Measurements from ENCODE around the gene SORD.

DNA sequence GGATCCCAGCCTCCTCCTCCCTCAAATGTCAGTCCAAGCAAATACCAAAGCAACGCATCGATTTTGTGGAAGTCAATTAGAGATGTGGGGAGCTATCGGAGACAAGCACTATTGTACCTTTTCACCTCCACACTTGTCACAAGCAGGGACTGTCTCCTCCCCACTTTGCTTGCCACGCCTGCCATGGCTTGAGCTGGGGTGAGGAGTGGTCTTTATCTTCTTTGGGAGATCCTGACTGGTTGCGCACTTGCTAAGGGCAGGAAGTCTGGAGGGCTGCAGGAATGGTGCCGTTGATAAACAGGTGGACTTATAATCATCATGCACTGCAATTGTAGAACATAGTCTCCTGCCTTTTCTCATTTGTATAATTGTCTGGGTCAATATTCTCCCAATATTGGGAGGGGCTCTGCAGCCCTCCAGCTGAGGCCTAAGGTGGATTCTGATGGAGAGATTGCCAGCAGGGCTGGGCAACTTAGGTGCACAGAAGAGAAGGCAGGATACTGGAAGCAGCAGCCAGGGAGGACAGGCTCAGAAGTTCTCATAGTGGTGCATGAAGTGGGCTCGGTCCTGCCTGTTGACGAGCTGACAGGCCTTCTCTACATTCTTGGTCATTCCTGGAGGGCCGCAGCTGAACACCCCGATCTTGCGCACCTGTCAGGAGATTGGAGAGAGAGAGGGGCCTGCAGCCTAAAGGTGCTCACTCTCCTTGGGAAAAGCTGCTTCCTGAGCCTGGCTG is 70.8 kb downstream of the SORD start:
- TF ChIP-seq, protein P1, sequence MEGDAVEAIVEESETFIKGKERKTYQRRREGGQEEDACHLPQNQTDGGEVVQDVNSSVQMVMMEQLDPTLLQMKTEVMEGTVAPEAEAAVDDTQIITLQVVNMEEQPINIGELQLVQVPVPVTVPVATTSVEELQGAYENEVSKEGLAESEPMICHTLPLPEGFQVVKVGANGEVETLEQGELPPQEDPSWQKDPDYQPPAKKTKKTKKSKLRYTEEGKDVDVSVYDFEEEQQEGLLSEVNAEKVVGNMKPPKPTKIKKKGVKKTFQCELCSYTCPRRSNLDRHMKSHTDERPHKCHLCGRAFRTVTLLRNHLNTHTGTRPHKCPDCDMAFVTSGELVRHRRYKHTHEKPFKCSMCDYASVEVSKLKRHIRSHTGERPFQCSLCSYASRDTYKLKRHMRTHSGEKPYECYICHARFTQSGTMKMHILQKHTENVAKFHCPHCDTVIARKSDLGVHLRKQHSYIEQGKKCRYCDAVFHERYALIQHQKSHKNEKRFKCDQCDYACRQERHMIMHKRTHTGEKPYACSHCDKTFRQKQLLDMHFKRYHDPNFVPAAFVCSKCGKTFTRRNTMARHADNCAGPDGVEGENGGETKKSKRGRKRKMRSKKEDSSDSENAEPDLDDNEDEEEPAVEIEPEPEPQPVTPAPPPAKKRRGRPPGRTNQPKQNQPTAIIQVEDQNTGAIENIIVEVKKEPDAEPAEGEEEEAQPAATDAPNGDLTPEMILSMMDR (IDR thresholded peaks at IDR 0.05): no peak
- no peak for TF ChIP-seq POLR2A (IDR thresholded peaks at IDR 0.05)
